ENCODE measurements around the gene PURA. TPM values are rescaled to one million over a fixed set of nuclear protein-coding genes. Genes with fewer than 3 reads are reported as not detected.
A peak's percentile ranks its signal among the peaks of the same experiment; 100 is the strongest.

The PURA gene
- total RNA-seq, 1 experiment from 2014 or later: 3.6 TPM

DNA sequence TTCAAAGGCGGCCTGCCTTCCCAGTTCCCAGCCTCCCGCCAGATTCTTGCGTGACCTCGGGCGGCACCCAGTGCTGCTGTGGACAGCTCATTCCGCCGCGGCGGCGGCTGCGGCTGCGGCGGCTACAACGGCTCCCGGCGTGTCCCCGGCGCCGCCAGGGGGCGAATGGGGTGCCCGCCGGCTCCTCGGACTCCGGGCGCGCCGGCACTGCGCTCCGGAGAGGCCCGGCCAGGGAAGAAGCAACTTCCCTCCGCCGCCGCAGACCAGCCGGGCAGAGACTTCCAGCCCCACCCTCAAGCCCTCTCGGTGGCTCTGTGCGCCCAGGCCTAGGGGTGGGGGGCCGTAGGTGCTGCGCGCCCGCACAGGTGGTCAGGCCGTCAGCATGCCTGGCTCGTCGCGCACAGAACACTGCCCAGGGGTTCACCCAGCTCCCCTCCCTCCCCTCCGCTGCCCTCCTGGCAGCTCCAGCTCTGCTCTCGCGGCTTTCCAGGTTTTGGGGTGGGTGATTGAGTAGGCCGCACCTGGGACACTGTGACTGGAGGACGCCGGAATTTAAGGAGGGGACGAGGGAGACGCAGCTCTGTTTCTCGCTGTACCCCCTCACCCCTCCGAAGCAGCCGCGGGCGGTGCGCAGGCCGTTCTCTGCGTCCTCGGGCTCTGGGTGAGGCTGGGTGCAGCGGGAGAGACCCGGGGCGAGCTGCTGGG, 32.1 kb downstream of the PURA start:
- H3K9me3 Mint-ChIP-seq: no peaks in the 10 kb centered on the region; a peak in 1 of 5 replicates
- peaks cover 27% of the 10 kb centered on the region for H3K27me3 ChIP-seq (ENCODE audit: insufficient read depth, low read length)
- no peak overlapping the region for H2BK12ac ChIP-seq (ENCODE audit: insufficient read length, low read depth, low read length)
- H3K36me3 Mint-ChIP-seq (ENCODE audit: insufficient read depth in 1 of 3, low read depth in 3 of 3): no peaks in the 10 kb centered on the region
- DNase-seq: peak; percentile 72
- H3K4me1 ChIP-seq (ENCODE audit: insufficient read depth, low read length): no peaks in the 10 kb centered on the region
- H3K4me1 Mint-ChIP-seq: peaks cover 18 to 20% of the 10 kb centered on the region in 2 experiments
- no peak overlapping the region for H3K18ac ChIP-seq (ENCODE audit: insufficient read length, low read depth, low read length)
- H3K27me3 Mint-ChIP-seq (ENCODE audit: low read depth): peaks cover 53% of the 10 kb centered on the region
- no peak overlapping the region for H3K56ac ChIP-seq (ENCODE audit: insufficient read length, low read depth, low read length)
- H3K4me2 ChIP-seq (ENCODE audit: insufficient read depth, insufficient read length, low read length): peak overlapping the region; percentile 65
- no peak overlapping the region for H3K4ac ChIP-seq (ENCODE audit: low read depth, low read length)
- H3K14ac ChIP-seq (ENCODE audit: insufficient read depth, low read length): peak overlapping the region; percentile 77; the same call in 1 of the 2 replicates
- H3K9ac ChIP-seq (ENCODE audit: extremely low read depth, insufficient read length, low read length): peak overlapping the region; percentile 48
- no peak overlapping the region for H2BK15ac ChIP-seq (ENCODE audit: low read depth, low read length)
- peaks cover 8% of the 10 kb centered on the region for H3K23me2 ChIP-seq (ENCODE audit: insufficient read length, low read depth, low read length, poor library complexity, severe bottlenecking)
- no peak overlapping the region for H4K91ac ChIP-seq (ENCODE audit: insufficient read length, low read depth, low read length)
- WGBS (ENCODE audit: extremely low coverage, insufficient read length, low lambda C conversion rate): no CpG with 5 or more reads among the region's 64 CpGs
- H2AFZ ChIP-seq (ENCODE audit: low read length): no peak overlapping the region
- no peaks in the 10 kb centered on the region for H3K79me1 ChIP-seq (ENCODE audit: insufficient read depth, low read depth, low read length, poor library complexity, severe bottlenecking)
- no peak overlapping the region for H2BK120ac ChIP-seq (ENCODE audit: low read depth, low read length, poor library complexity, severe bottlenecking)
- no peak overlapping the region for H4K5ac ChIP-seq (ENCODE audit: insufficient read length, low read depth, low read length)
- H3K4me3 Mint-ChIP-seq: peak overlapping the region; percentile 59 to 80
- H3K27ac Mint-ChIP-seq: no peak overlapping the region
- no peaks in the 10 kb centered on the region for H4K20me1 ChIP-seq (ENCODE audit: control insufficient read depth, insufficient read depth, insufficient read length)
- H3K27ac ChIP-seq (ENCODE audit: insufficient read length, low read depth, low read length): no peak overlapping the region
- H2BK20ac ChIP-seq (ENCODE audit: low read depth, low read length, poor library complexity, severe bottlenecking): no peak overlapping the region
- no peaks in the 10 kb centered on the region for H3K9me3 ChIP-seq (ENCODE audit: control insufficient read depth, low read depth, low read length)
- no peak overlapping the region for H3K23ac ChIP-seq (ENCODE audit: insufficient read length, low read depth, low read length)
- H3T11ph ChIP-seq (ENCODE audit: low read length): no peak overlapping the region
- H4K8ac ChIP-seq (replicated peaks; ENCODE audit: insufficient read length, low read depth, low read length): no peak overlapping the region
- TF ChIP-seq, protein P1, sequence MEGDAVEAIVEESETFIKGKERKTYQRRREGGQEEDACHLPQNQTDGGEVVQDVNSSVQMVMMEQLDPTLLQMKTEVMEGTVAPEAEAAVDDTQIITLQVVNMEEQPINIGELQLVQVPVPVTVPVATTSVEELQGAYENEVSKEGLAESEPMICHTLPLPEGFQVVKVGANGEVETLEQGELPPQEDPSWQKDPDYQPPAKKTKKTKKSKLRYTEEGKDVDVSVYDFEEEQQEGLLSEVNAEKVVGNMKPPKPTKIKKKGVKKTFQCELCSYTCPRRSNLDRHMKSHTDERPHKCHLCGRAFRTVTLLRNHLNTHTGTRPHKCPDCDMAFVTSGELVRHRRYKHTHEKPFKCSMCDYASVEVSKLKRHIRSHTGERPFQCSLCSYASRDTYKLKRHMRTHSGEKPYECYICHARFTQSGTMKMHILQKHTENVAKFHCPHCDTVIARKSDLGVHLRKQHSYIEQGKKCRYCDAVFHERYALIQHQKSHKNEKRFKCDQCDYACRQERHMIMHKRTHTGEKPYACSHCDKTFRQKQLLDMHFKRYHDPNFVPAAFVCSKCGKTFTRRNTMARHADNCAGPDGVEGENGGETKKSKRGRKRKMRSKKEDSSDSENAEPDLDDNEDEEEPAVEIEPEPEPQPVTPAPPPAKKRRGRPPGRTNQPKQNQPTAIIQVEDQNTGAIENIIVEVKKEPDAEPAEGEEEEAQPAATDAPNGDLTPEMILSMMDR (conservative IDR thresholded peaks at IDR 0.05): peak; percentile 81
- no peaks in the 10 kb centered on the region for H3K79me2 ChIP-seq (ENCODE audit: insufficient read depth, low read length)
- no peak overlapping the region for H2BK5ac ChIP-seq (ENCODE audit: insufficient read length, low read length)
- no peak overlapping the region for H2AK5ac ChIP-seq (ENCODE audit: insufficient read length, low read length)
